Smooth muscle cell (in vitro differentiated cells): Measurements from ENCODE around the gene PLCXD3. TPM values are rescaled to one million over a fixed set of nuclear protein-coding genes. Genes with fewer than 3 reads are reported as not detected.

Experiments
- DNase-seq: peaks from one replicate; lab custom pipeline; 2025; ENCODE audit not compliant: unreplicated experiment; lab: John Stamatoyannopoulos, UW
- H2AFZ ChIP-seq: fragments of 200-600 bp; sonication (generic); 2 replicates; pipeline ENCODE4 v1.6.0; 2016; ENCODE audit warnings: antibody characterized with exemption, low read depth, mild to moderate bottlenecking
- H3F3A ChIP-seq: fragments of 200-600 bp; sonication (generic); 2 replicates; pipeline ENCODE4 v1.6.0; 2017; ENCODE audit warnings: antibody characterized with exemption, low read depth
- H3K27ac ChIP-seq: fragments of 200-600 bp; sonication (generic); 2 replicates; pipeline ENCODE4 v1.5.1; 2016; ENCODE audit warnings: low read depth, mild to moderate bottlenecking
- H3K27me3 ChIP-seq: fragments of 200-600 bp; sonication (generic); 2 replicates; pipeline ENCODE4 v1.6.1; 2016; ENCODE audit warnings: low read depth, mild to moderate bottlenecking
- H3K36me3 ChIP-seq: fragments of 200-600 bp; sonication (generic); 2 replicates; pipeline ENCODE4 v1.5.1; 2016; ENCODE audit warnings: low read depth
- H3K4me1 ChIP-seq: fragments of 200-600 bp; sonication (generic); 2 replicates; pipeline ENCODE4 v1.5.1; 2016; ENCODE audit warnings: low read depth
- H3K4me2 ChIP-seq: fragments of 200-600 bp; sonication (generic); 2 replicates; pipeline ENCODE4 v1.6.0; 2016; ENCODE audit warnings: mild to moderate bottlenecking
- H3K4me3 ChIP-seq: fragments of 200-600 bp; sonication (generic); 2 replicates; pipeline ENCODE4 v1.5.1; 2016; ENCODE audit warnings: mild to moderate bottlenecking
- H3K79me2 ChIP-seq: fragments of 200-600 bp; sonication (generic); 2 replicates; pipeline ENCODE4 v1.6.0; 2016; ENCODE audit warnings: low read depth, mild to moderate bottlenecking
- H3K9ac ChIP-seq: fragments of 200-600 bp; sonication (generic); 2 replicates; pipeline ENCODE4 v1.6.0; 2016; ENCODE audit warnings: low read depth
- H3K9me3 ChIP-seq: fragments of 200-600 bp; sonication (generic); replicated peaks from 2 replicates; pipeline ENCODE4 v1.5.1; 2016; ENCODE audit warnings: low read depth
- H4K20me1 ChIP-seq: fragments of 200-600 bp; sonication (generic); 2 replicates; pipeline ENCODE4 v1.6.0; 2016; ENCODE audit warnings: low read depth
- WGBS: methylation state at CpG from one replicate; pipeline ENCODE4 v1.1.7; 2016; ENCODE audit warnings: low lambda C conversion rate; 5-methylcytosine and 5-hydroxymethylcytosine counted together
- polyA plus RNA-seq: library from polyadenylated mRNA; unstranded; fragments of >200 nt; fragmentation: Nextera tagmentation; extraction: Ambion mirVana; gene quantifications from 2 replicates; pipeline ENCODE4 v1.2.1, GENCODE V29; 2016
- total RNA-seq: library from RNA; depleted of rRNA; stranded (reverse); fragments of >200 nt; gene quantifications from 2 replicates; pipeline ENCODE4 v1.2.3, GENCODE V29; 2014
- TF ChIP-seq, protein P1 (sequence below): fragments of 200-600 bp; sonication (generic); IDR thresholded peaks from 2 replicates; pipeline ENCODE4 v1.5.1; 2017; ENCODE audit warnings: borderline replicate concordance, mild to moderate bottlenecking, antibody characterized with exemption; ENCODE audit not compliant: insufficient read depth, poor library complexity, severe bottlenecking

PLCXD3 gene
- total and polyA plus RNA-seq, 2 experiments from 2014 or later: 0.09 TPM; not detected in 1

DNA sequence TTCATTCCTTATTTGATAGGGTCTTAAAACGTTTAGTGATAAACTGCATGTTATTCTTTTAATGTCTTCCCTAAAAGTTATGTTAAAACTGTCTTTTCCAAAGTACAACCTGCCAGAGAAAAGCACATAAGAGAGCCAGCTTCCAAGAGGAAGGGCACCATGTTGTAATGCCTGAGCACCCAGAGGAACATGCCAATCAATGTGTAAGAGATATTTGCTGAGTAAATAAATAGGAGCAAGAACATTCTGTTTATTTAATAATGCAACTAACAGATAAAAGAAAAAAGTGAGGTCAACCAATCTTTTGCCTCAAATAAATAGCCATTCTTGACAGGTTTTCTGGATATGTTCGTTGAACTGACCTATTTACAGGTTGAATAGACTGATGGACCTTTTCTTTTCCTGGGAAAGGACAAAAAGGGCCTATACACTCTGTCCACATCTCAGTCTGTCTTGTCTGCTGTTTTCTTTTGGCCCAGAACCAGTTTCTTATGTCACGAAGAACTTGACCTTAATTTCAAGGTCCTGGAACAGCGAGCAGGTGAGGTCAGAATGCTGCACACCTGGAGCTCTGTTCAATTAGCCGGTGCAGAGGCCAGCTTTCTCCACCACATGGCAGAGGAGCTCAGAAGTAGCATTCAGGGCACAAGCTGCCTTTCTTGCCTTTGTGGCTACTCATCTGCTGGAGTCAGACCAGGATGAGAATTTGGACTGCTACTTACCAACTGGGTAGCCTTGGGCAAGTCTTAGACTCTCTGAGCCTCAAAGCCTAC lies 77.7 kb downstream of the PLCXD3 start:
- 88% methylated on average over 5 of the region's 5 CpGs for WGBS
- Histone ChIP-seq H3K79me2 (no peaks in the 10 kb centered on the region), H3K36me3 (no peaks in the 10 kb centered on the region), H3K9ac (no peak overlapping the region), H3K4me3 (no peak overlapping the region), H3K27me3 (no peaks in the 10 kb centered on the region), H3K4me2 (no peak overlapping the region), H3K9me3 (no peaks in the 10 kb centered on the region), H3K27ac (no peak overlapping the region), H3F3A (no peaks in the 10 kb centered on the region), H3K4me1 (no peaks in the 10 kb centered on the region), H2AFZ (no peak overlapping the region), H4K20me1 (no peaks in the 10 kb centered on the region)
- no peak for DNase-seq
- TF ChIP-seq, protein P1, sequence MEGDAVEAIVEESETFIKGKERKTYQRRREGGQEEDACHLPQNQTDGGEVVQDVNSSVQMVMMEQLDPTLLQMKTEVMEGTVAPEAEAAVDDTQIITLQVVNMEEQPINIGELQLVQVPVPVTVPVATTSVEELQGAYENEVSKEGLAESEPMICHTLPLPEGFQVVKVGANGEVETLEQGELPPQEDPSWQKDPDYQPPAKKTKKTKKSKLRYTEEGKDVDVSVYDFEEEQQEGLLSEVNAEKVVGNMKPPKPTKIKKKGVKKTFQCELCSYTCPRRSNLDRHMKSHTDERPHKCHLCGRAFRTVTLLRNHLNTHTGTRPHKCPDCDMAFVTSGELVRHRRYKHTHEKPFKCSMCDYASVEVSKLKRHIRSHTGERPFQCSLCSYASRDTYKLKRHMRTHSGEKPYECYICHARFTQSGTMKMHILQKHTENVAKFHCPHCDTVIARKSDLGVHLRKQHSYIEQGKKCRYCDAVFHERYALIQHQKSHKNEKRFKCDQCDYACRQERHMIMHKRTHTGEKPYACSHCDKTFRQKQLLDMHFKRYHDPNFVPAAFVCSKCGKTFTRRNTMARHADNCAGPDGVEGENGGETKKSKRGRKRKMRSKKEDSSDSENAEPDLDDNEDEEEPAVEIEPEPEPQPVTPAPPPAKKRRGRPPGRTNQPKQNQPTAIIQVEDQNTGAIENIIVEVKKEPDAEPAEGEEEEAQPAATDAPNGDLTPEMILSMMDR: no peak

DNA sequence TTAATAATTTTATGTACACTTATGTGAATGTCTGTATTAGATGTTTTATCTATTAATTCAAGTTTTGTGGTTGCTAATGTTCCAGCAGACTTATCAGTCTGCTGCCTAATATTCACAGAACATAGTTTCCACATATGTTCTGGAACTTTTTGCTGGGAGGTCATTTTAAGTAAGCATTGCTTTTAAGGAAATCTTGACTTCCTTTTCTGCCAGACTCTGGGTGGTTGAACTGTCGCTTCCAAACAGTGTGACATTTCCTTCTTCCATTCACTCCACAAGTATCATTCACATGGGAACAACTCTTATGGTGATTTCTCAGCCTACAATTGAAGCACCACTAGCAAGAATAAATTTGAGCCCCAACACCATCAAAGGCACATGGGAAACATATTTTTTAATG lies 82.9 kb downstream of the PLCXD3 start:
- 50% methylated on average over 1 of the region's 1 CpG for WGBS
- no peak for DNase-seq
- H3K4me1 ChIP-seq: no peaks in the 10 kb centered on the region

DNA sequence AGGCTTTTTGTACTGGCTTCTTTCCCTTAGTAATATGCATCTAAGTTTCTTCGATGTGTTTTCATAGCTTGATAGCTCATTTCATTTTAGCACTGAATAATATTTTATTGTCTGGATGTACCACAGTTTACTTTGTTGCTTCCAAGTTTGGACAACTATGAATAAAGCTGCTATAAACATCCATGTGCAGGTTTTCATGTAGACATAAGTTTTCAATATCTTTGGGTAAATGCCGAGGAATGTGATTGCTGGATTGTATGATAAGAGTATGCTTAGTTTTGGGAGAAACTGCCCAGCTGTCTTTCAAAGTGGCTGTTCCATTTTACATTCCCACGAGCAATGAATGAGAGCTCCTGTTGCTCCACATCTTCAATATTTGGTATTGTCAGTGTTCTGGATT lies 84.7 kb downstream of the PLCXD3 start:
- Histone ChIP-seq H3K79me2 (no peaks in the 10 kb centered on the region), H2AFZ (no peak overlapping the region), H4K20me1 (no peaks in the 10 kb centered on the region), H3K36me3 (no peaks in the 10 kb centered on the region), H3K9me3 (no peaks in the 10 kb centered on the region), H3K27me3 (no peaks in the 10 kb centered on the region), H3K4me2 (no peak overlapping the region), H3K4me1 (no peaks in the 10 kb centered on the region), H3K27ac (no peak overlapping the region), H3K9ac (no peak overlapping the region), H3F3A (no peaks in the 10 kb centered on the region), H3K4me3 (no peak overlapping the region)
- TF ChIP-seq, protein P1: no peak
- WGBS: 90% methylated on average over 3 of the region's 3 CpGs
- no peak for DNase-seq

More for the DNA sequence above, 82.9 kb downstream of the PLCXD3 start:
- Histone ChIP-seq H3K27me3 (no peaks in the 10 kb centered on the region), H3K4me3 (no peak overlapping the region), H3K9me3 (no peaks in the 10 kb centered on the region), H4K20me1 (no peaks in the 10 kb centered on the region), H3K9ac (no peak overlapping the region), H3K27ac (no peak overlapping the region), H3F3A (no peaks in the 10 kb centered on the region), H2AFZ (no peak overlapping the region), H3K36me3 (no peaks in the 10 kb centered on the region), H3K79me2 (no peaks in the 10 kb centered on the region), H3K4me2 (no peak overlapping the region)
- TF ChIP-seq, protein P1: no peak
